ENCODE results near the gene ACBD6.

DNA sequence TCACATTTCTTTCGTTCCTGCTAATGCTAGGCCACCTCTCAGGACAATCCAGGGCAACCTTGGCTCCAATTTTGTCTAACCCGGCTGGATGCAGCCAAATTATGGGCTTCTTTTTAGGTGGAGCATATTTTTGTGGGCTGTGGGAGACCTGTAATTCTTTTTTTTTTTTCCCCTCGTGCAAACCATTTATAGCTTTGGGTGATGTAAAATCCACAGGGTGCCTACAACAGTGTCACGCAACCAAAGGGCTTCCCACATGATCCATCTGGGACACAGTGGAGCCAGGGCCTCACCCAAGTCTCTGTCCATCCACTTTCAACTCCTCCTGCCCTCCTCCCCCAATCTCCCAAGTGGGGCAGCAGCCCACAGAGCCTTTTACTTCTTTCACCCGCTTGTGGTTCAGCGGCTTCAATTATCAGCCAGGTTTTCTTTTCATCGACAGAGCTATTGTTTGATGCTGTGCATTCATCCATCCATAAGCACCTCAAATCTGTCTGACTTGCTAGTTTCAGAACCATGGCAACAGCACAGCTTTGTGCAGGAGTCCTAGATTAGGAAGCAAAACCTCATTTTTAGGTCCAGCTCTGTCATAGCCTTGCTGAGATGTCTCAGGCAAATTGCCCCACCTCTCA is 46.4 kb upstream of the ACBD6 start:
- TF ChIP-seq, protein P1, sequence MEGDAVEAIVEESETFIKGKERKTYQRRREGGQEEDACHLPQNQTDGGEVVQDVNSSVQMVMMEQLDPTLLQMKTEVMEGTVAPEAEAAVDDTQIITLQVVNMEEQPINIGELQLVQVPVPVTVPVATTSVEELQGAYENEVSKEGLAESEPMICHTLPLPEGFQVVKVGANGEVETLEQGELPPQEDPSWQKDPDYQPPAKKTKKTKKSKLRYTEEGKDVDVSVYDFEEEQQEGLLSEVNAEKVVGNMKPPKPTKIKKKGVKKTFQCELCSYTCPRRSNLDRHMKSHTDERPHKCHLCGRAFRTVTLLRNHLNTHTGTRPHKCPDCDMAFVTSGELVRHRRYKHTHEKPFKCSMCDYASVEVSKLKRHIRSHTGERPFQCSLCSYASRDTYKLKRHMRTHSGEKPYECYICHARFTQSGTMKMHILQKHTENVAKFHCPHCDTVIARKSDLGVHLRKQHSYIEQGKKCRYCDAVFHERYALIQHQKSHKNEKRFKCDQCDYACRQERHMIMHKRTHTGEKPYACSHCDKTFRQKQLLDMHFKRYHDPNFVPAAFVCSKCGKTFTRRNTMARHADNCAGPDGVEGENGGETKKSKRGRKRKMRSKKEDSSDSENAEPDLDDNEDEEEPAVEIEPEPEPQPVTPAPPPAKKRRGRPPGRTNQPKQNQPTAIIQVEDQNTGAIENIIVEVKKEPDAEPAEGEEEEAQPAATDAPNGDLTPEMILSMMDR (IDR thresholded peaks at IDR 0.05) = no peak
- TF ChIP-seq EZH2 (IDR thresholded peaks at IDR 0.05; ENCODE audit: borderline replicate concordance, insufficient read depth, low read depth, low read length, poor library complexity, severe bottlenecking) = no peak

Measured in B cell (primary cell).